Smooth muscle cell (in vitro differentiated cells): ENCODE results near the gene SLCO1B1. TPM values are rescaled to one million over a fixed set of nuclear protein-coding genes. Genes with fewer than 3 reads are reported as not detected.
"Not testable (repeated sequence)": the region's sequence is repeated elsewhere in the genome, so short reads cannot be mapped to it uniquely, and the experiment has no call there.

ENCODE experiments used
- DNase-seq: peaks from one replicate; lab custom pipeline; 2025; ENCODE audit not compliant: unreplicated experiment; lab: John Stamatoyannopoulos, UW
- H2AFZ ChIP-seq: fragments of 200-600 bp; sonication (generic); 2 replicates; pipeline ENCODE4 v1.6.0; 2016; ENCODE audit warnings: antibody characterized with exemption, low read depth, mild to moderate bottlenecking
- H3F3A ChIP-seq: fragments of 200-600 bp; sonication (generic); 2 replicates; pipeline ENCODE4 v1.6.0; 2017; ENCODE audit warnings: antibody characterized with exemption, low read depth
- H3K27ac ChIP-seq: fragments of 200-600 bp; sonication (generic); 2 replicates; pipeline ENCODE4 v1.5.1; 2016; ENCODE audit warnings: low read depth, mild to moderate bottlenecking
- H3K27me3 ChIP-seq: fragments of 200-600 bp; sonication (generic); 2 replicates; pipeline ENCODE4 v1.6.1; 2016; ENCODE audit warnings: low read depth, mild to moderate bottlenecking
- H3K36me3 ChIP-seq: fragments of 200-600 bp; sonication (generic); 2 replicates; pipeline ENCODE4 v1.5.1; 2016; ENCODE audit warnings: low read depth
- H3K4me1 ChIP-seq: fragments of 200-600 bp; sonication (generic); 2 replicates; pipeline ENCODE4 v1.5.1; 2016; ENCODE audit warnings: low read depth
- H3K4me2 ChIP-seq: fragments of 200-600 bp; sonication (generic); 2 replicates; pipeline ENCODE4 v1.6.0; 2016; ENCODE audit warnings: mild to moderate bottlenecking
- H3K4me3 ChIP-seq: fragments of 200-600 bp; sonication (generic); 2 replicates; pipeline ENCODE4 v1.5.1; 2016; ENCODE audit warnings: mild to moderate bottlenecking
- H3K79me2 ChIP-seq: fragments of 200-600 bp; sonication (generic); 2 replicates; pipeline ENCODE4 v1.6.0; 2016; ENCODE audit warnings: low read depth, mild to moderate bottlenecking
- H3K9ac ChIP-seq: fragments of 200-600 bp; sonication (generic); 2 replicates; pipeline ENCODE4 v1.6.0; 2016; ENCODE audit warnings: low read depth
- H3K9me3 ChIP-seq: fragments of 200-600 bp; sonication (generic); replicated peaks from 2 replicates; pipeline ENCODE4 v1.5.1; 2016; ENCODE audit warnings: low read depth
- H4K20me1 ChIP-seq: fragments of 200-600 bp; sonication (generic); 2 replicates; pipeline ENCODE4 v1.6.0; 2016; ENCODE audit warnings: low read depth
- WGBS: methylation state at CpG from one replicate; pipeline ENCODE4 v1.1.7; 2016; ENCODE audit warnings: low lambda C conversion rate; 5-methylcytosine and 5-hydroxymethylcytosine counted together
- polyA plus RNA-seq: library from polyadenylated mRNA; unstranded; fragments of >200 nt; fragmentation: Nextera tagmentation; extraction: Ambion mirVana; gene quantifications from 2 replicates; pipeline ENCODE4 v1.2.1, GENCODE V29; 2016
- total RNA-seq: library from RNA; depleted of rRNA; stranded (reverse); fragments of >200 nt; gene quantifications from 2 replicates; pipeline ENCODE4 v1.2.3, GENCODE V29; 2014
- TF ChIP-seq, protein P1 (sequence below): fragments of 200-600 bp; sonication (generic); IDR thresholded peaks from 2 replicates; pipeline ENCODE4 v1.5.1; 2017; ENCODE audit warnings: borderline replicate concordance, mild to moderate bottlenecking, antibody characterized with exemption; ENCODE audit not compliant: insufficient read depth, poor library complexity, severe bottlenecking

SLCO1B1 gene
- total and polyA plus RNA-seq, 2 experiments from 2014 or later = not detected

DNA sequence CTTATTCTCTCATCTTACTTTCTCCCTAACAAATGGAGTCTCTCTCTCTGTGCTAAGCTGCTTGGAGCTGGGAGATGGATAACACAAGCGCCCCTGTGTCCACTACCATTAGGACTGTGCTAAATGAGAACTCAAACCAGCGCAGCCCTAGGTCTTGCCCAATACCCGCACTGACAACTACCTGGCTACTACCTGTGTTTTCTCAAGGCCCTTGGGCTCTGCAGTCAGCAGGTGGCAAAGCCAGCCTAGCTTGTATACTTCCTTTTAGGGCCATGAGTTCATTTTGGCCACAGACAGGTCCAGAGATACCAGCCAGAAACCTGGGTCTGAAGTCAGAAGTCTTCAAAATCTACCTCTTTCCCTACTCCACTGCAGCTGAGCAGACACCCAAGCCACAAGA is 13.0 kb upstream of the SLCO1B1 start:
- Histone ChIP-seq H3K79me2 (no peaks in the 10 kb centered on the region), H3K36me3 (no peaks in the 10 kb centered on the region), H3K27ac (no peak overlapping the region), H3K4me1 (no peaks in the 10 kb centered on the region), H4K20me1 (no peaks in the 10 kb centered on the region), H3F3A (no peaks in the 10 kb centered on the region), H3K4me2 (no peak overlapping the region), H3K9ac (no peak overlapping the region), H3K4me3 (no peak overlapping the region), H3K27me3 (no peaks in the 10 kb centered on the region), H3K9me3 (no peaks in the 10 kb centered on the region), H2AFZ (no peak overlapping the region)
- DNase-seq = no peak
- TF ChIP-seq, protein P1, sequence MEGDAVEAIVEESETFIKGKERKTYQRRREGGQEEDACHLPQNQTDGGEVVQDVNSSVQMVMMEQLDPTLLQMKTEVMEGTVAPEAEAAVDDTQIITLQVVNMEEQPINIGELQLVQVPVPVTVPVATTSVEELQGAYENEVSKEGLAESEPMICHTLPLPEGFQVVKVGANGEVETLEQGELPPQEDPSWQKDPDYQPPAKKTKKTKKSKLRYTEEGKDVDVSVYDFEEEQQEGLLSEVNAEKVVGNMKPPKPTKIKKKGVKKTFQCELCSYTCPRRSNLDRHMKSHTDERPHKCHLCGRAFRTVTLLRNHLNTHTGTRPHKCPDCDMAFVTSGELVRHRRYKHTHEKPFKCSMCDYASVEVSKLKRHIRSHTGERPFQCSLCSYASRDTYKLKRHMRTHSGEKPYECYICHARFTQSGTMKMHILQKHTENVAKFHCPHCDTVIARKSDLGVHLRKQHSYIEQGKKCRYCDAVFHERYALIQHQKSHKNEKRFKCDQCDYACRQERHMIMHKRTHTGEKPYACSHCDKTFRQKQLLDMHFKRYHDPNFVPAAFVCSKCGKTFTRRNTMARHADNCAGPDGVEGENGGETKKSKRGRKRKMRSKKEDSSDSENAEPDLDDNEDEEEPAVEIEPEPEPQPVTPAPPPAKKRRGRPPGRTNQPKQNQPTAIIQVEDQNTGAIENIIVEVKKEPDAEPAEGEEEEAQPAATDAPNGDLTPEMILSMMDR = no peak
- WGBS = 95% methylated on average over 3 of the region's 3 CpGs

DNA sequence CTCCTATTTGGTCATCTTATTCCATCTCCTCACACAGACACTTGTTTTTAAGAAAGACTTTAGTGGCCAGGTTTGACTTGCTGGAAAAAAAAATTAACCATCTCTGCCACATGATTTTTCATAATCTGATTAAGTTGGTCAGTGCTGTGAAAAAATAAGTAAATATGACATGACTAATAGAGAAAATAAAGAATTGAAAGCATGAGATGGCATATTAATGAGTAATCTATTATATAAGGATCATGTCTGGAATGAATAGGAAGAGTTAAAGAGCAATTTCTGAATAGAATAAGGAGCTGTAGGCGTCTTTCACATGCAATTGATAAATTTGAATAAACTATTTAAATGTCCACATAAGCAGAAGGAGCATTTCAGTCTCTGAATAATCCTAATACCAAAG is 12.2 kb upstream of the SLCO1B1 start:
- Histone ChIP-seq H3F3A (no peaks in the 10 kb centered on the region), H3K4me1 (no peaks in the 10 kb centered on the region), H3K79me2 (no peaks in the 10 kb centered on the region), H3K4me3 (no peak overlapping the region), H3K27ac (no peak overlapping the region), H3K9ac (no peak overlapping the region), H3K27me3 (no peaks in the 10 kb centered on the region), H2AFZ (no peak overlapping the region), H4K20me1 (no peaks in the 10 kb centered on the region), H3K36me3 (no peaks in the 10 kb centered on the region), H3K4me2 (no peak overlapping the region), H3K9me3 (no peaks in the 10 kb centered on the region)
- TF ChIP-seq, protein P1 = no peak
- 67% methylated on average over 1 of the region's 1 CpG for WGBS
- DNase-seq = no peak

DNA sequence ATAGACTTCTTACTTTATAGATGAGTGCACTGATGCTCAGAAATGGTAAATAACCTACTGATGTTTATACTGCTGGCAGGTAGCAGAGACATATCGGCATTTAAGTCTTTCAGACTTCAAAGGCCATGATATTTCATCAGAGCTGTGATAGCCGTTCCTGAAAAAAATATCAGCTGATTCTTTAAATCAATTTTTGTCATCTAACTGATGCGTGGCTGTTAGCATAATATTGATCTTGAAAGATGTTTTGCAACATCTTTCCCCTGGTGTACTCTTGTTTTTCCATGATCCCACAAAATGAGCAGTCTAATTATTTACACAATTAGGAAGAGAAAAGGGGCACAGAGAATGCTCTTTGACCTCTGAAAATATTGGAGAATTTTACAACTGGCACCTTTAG is 1.6 kb upstream of the SLCO1B1 start:
- Histone ChIP-seq H3K27me3 (no peaks in the 10 kb centered on the region), H3K9ac (no peak overlapping the region), H3K79me2 (no peaks in the 10 kb centered on the region), H3K27ac (no peak overlapping the region), H3K9me3 (no peaks in the 10 kb centered on the region), H3K4me3 (no peak overlapping the region), H4K20me1 (no peaks in the 10 kb centered on the region), H3F3A (no peaks in the 10 kb centered on the region), H3K36me3 (no peaks in the 10 kb centered on the region), H3K4me1 (no peaks in the 10 kb centered on the region), H3K4me2 (no peak overlapping the region), H2AFZ (no peak overlapping the region)
- TF ChIP-seq, protein P1 = no peak
- WGBS = 85% methylated on average over 3 of the region's 3 CpGs
- DNase-seq = no peak

DNA sequence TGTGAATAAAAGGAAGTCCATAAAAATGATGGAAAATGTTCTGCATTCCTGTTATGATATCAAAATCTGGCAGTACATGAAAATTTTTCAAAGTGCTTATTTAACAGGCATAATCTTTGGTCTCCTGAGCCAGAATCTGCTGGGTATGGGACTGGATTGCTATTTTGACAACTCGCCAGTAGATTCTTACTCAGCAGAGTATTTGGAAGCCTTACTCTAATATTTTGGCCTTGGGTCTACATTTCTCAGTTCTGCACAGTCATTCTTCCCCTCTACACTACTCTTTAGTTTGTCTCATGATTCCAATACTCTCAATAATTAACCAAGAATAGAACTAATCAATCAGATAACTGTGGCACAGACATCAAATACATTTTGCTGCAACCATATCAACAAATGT is 1.1 kb upstream of the SLCO1B1 start:
- WGBS = 73% methylated on average over 1 of the region's 1 CpG

DNA sequence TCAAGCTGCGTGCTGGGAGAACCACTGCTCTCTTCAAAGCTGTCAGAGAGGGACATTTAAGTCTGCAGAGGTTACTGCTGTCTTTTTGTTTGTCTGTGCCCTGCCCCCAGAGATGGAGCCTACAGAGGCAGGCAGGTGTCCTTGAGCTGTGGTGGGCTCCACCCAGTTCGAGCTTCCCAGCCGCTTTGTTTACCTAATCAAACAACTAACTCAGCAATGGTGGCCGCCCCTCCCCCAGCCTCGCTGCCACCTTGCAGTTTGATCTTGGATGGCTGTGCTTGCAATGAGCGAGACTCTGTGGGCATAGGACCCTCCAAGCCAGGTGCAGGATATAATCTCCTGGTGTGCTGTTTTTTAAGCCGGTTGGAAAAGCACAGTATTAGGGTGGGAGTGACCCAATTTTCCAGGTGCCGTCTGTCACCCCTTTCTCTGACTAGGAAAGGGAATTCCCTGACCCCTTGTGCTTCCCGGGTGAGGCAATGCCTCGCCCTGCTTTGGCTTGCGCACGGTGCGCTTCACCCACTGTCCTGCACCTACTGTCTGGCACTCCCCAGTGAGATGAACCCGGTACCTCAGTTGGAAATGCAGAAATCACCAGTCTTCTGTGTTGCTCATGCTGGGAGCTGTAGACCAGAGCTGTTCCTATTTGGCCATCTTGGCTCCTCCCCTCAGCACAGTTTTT is 6.5 kb downstream of the SLCO1B1 start:
- H3F3A ChIP-seq, H3K79me2 ChIP-seq, H3K9ac ChIP-seq, H3K27me3 ChIP-seq, H3K36me3 ChIP-seq, H2AFZ ChIP-seq, H3K27ac ChIP-seq, DNase-seq, H3K9me3 ChIP-seq, H4K20me1 ChIP-seq, H3K4me3 ChIP-seq, H3K4me2 ChIP-seq, H3K4me1 ChIP-seq: not testable (repeated sequence)
- WGBS = 90% methylated on average over 14 of the region's 14 CpGs

More for the DNA sequence above, 1.1 kb upstream of the SLCO1B1 start:
- H3K79me2 ChIP-seq = no peaks in the 10 kb centered on the region
- no peak overlapping the region for H3K4me2 ChIP-seq
- H4K20me1 ChIP-seq = no peaks in the 10 kb centered on the region
- no peak overlapping the region for H3K27ac ChIP-seq
- no peak overlapping the region for H2AFZ ChIP-seq
- H3K9me3 ChIP-seq = no peaks in the 10 kb centered on the region
- H3K4me1 ChIP-seq = no peaks in the 10 kb centered on the region
- H3K36me3 ChIP-seq = no peaks in the 10 kb centered on the region
- TF ChIP-seq, protein P1 = no peak
- no peak overlapping the region for H3K4me3 ChIP-seq
- H3K9ac ChIP-seq = no peak overlapping the region
- no peak for DNase-seq
- H3K27me3 ChIP-seq = no peaks in the 10 kb centered on the region
- no peaks in the 10 kb centered on the region for H3F3A ChIP-seq
